NCI-H2227 (cell line): ENCODE data around the gene AQP5.

Experiments
- DNase-seq: peaks from one replicate; lab custom pipeline; 2025; ENCODE audit not compliant: unreplicated experiment; lab: John Stamatoyannopoulos, UW

AQP5 gene

DNA sequence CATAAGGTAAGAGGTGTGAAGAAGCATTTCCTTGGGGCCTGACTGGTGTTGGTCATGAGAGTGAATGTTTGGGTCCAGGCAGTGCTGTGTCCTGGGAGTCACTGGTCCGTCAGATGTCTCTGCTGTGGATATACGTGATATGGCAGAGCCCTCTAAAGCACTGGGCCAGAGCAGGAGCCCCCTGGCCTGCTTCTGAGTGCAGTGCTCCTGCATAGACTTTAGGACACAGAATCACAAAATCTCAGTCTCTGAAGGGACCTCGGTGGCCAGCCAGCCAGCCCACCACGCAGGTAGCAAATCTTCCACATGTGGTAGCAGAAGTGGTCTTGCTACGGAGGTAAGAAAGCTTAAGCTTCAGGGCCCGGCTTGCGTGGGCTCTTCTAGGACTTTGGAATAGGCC is 29.6 kb upstream of the AQP5 start:
- DNase-seq: no peak

DNA sequence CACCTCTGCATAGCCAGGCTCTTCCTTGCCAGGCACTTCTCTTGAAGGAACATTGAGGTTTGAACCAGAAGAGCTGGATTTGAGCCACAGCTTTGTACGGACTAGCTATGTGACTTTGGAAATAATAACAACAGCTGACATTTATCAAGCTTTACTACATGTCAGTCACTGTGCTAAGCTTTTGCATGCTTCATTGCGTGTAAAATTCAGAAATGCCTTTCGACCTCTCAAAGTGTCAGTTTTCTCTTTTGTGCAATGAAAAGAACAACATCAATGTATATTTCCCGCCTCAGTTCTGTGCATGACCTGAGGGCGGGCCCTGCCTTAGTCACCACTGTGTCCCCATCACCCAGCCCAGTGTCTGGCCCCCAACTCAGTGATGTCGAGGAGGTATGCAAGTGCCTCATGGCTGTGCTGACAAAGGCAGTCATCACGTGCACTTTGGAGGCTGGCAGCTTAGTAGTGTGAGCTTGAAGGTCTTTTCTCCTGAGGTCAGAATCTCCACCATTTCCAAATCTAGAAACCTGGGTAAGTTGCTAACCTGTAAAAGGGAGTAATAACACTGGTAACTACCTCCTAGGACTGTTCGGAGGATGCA is 29.0 kb upstream of the AQP5 start:
- no peak for DNase-seq

GRCh38 chr12:49933796-49934195 is 27.9 kb upstream of the AQP5 start:
- no peak for DNase-seq

DNA sequence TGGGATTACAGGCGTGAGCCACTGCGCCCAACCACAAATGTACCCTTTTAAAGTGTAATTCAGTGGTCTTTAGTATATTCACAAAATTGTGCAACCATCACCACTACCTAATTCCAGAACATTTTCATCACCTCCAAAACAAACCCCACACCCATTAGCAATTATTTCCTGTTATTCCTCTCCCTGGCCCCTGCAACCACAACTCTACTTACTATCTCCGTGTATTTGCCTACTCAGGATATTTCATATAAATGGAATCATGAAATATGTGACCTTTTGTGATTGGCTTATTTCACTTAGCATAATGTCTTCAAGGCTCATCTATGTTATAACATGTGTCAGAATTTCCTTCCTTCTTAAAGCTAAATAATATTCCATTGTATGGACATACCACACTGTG is 27.2 kb upstream of the AQP5 start:
- no peak for DNase-seq

- no peak for DNase-seq
Observed at GRCh38 chr12:49936925-49937324, 24.7 kb upstream of the AQP5 start.

DNA sequence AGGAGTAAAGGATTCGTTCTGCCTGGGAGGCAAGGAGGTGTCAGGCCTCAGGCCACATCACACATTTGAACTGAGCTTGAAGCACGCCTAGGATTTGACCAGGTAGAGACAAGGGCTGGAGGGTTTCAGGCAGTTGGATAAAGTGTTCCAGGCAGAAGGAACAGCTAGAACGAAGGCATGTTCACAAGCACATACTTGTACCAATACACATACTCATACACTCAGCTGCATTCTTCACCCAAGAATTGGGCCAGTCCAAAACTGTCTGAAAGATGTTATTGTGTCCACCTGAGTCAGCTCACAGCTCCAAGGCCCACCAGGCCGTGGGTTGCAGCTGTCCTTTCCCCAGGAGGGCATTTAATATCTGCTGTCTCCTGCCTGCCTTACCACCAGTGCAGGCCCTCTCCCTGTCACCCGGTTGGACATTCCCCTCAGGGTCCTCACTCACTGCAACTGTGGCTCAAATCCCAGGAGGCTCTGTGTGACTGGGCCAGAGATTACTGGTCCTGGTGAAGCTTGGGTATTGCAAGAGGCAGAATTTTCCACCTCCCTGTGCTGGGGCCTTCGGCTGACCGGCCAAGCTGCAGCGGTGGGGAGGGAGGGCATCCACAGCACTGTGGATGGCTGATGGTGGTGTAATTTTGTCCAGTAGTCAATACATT is 23.9 kb upstream of the AQP5 start:
- no peak for DNase-seq

DNA sequence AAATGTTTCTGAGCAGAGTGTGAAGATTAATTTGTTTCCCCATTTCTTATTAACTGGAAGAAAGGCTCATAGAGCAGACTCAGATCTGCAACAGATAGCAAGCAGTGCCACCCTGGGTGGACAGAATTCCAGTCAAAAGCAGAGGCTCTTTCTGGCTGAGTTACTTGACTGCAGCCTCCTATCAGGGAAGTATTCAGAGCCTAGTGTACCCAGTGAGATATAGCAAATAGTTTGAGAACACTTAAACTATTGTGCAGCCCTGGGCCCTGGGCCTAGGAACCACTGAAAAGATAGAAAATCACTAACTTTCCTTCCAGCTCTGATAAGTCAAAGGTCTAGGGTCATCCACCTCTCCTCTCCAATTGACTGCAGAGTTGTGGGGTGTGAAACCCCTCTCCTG is 22.4 kb upstream of the AQP5 start:
- DNase-seq: no peak

- DNase-seq: no peak
Observed at GRCh38 chr12:49939707-49940106, 22.0 kb upstream of the AQP5 start.

DNA sequence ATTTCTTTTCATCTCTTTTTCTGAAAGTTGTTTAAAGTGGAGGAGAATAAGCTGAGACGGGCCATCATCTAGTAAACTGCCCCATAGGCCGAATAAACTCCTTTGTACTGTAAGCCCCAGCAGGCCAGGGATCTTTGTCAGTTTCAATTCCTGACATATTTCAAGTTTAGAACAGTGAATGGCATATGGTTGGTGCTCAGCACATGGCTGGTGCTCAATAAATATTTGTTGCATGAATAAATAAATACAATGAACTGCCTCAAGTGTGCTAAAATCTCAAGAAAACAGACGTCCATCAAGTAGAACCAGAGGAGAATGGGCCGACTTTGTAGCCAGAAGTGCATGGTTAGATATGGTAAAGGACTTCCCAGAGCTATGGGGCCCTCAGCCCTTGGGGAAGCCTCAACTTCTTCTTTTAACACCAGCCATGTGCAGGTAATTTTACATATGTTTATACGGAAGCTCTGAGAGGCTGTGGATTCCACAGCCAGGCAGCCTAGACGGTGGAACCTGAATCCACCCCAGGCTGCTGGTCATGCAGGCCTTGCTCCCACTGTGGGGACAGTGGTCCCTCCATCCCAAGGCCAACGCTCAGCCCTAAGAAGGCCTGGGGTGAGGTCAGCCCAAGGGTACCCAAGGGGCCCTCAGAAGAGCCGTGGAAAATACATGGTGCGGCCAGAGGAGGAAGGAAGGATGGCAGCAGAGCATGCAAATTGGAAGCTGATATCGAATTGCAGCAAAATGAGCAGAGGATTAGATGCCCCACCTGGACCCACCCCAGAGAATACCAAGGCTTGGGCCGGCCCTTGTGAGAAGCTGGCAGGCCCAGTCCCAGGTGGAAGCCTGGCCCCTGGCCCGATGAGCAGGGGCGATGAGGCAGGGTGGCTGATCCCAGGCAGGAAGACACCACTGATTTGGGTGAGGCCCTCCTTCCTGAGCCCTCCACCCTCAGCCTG is 19.8 kb upstream of the AQP5 start:
- DNase-seq: no peak

DNA sequence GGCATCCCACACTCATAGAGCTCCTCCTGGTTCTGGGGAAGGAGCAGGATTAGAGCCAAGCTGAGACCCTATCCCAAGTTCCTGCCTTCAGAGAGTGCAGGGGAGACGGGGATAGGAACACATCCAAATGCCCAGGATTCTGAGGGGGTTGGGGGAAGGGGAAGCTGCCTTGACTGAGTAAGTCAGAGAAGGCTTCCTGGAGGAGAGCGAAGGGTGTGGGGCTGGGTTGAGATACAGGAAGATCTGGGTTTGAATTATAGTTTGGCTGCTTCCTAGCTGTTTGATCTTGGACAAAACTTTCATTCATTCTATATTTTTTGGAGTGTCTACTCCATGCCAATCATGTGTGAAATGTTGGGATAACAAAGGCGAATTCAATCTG is 19.2 kb upstream of the AQP5 start:
- no peak for DNase-seq

- DNase-seq: no peak
Observed at GRCh38 chr12:49942921-49943624, 18.6 kb upstream of the AQP5 start.

DNA sequence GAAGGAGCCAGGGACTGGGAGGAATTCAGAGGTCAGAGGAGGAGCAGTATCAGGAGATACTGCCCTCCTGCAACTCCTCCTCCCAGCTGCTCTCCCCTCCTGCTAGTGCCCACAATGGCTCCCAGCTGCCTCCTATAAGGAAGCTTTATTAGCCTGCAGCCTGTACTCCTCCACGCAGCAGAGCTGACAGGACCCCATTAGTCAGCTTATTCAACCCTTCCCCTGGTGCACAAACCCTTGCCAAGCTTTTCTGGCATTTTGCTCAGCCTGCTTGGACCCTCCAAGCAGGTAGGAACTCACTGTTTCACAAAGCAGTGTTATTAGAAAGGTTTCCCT is 18.1 kb upstream of the AQP5 start:
- DNase-seq: no peak

DNA sequence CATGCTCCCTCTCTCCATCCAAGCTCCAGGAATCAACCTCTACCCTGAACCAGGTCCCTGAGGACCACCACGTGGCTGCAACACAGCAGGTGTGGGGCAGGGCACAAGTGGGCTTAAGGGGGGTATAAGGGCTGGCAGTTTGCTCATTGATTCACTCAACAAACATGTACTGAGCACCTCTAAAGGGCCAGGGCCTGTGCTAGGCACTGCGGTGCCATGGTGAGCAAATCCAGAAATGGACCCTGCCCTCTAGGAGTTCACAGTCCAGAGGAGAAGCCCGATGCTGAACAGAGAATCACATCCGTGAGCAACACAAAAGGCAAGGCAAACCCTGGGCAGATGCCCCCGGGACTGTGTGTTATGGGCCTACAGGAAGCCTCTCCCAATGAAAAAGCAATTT is 17.6 kb upstream of the AQP5 start:
- no peak for DNase-seq

DNA sequence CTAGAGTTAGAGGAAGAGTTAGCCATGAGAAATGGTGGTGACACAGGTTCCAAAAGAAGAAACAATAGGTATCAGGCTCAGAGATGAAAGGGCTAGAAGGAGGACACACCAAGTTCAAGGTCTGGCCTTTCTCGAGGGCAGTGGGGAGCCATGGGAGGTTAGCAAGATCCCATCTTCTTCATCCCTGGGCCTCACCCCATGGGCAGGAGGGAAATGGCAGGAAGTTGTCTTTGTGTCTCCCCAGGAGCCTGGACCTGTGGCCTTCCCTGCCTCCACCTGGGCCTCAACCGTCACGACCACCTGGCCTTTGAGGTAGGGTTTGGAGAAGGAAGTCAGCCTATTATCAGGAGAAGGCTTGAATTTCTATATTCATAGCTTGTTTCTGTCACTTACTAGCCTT is 17.0 kb upstream of the AQP5 start:
- no peak for DNase-seq

- DNase-seq: peak; percentile 68
Observed at GRCh38 chr12:49945394-49946080, 16.1 kb upstream of the AQP5 start.

DNA sequence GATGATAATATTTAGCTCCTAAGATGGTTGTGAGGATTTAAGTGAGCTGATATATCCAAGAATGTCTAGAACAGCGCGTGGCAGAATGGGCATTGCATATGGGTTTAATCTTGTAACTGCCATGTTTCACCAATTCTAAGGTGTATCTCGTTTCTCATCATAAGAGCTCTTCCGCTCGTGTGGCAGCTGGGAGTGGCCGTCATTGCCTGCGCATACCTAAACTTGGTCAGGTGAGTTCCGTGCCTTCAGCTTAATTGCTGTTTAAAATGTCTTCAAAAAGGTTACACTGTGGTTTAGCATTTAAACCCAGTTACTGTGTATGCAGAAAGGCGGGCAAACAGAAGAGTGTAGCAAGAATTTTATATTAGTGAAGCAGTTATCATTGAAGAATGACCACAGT is 15.6 kb upstream of the AQP5 start:
- DNase-seq: no peak

DNA sequence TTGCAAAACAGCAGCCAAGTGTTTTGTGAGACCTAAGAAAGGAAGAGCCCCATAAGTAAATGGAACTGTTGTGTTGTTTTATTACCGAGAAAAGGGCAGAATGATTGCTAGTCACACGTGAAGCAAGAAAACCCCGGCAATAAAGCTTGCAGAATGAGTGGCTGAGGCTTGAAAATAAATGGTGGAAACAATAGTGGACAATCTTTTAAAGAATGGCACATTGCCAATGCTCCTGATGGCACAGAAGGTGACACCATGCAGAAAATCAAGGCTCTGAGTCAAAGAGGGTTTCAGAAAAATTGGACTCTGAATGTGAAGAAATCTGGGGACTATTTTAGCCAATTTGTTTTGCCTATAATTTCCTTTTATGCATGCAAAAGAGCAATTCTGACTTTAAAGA is 15.2 kb upstream of the AQP5 start:
- no peak for DNase-seq

GRCh38 chr12:49947593-49948226 is 14.0 kb upstream of the AQP5 start:
- DNase-seq: no peak

DNA sequence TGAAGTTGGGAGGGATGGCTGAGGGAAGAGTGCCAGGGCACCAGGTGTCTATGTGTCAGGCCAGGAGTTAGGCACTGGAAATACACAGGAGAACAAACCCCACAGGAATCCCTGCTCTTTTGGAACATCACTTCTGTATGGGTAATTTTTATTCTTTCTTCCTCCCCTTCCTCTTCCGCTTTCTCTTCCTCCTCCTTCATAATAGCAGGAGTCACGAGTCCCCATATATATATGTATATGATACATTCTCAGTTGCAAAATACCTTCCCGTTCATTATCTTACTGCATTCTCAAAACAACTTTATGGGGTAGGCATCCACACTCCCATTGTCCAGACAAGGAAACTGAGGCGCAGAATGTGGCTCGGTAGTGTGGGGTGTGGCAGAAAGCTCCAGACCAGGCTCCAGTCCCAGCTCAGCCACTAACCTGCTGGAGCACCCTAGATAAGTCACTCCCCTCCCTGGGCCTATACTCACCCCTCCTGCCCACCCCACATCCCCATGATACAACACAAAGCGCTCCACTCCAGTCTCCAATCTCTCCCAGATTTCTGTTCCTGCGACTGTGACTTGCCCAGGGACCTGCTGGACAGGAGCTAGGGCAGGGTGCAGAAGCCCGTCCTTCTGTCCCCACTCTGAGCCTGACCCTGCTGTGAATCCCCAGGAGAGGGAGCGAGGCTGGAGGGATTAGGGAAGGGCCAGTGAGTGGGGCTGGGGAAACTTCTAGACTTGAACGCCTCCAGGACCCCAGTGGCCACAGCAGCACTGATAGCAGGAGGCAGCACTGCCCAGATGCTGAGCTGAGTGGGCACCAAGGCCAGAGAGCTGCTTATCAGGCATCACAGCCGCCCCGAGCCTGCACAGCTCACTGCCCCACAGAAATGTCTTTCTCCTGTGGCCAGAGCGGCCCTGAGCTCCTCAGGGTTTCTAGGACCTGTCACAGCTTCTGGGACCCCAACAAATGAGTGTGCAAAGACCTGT is 12.5 kb upstream of the AQP5 start:
- DNase-seq: no peak
